IPS DF 4.7 (cell line): ENCODE measurements around the gene MAD1L1.

ENCODE experiments used
- DNase-seq: peaks from one replicate; pipeline ENCODE4 v3.0.0-alpha.2; 2013; ENCODE audit warnings: low spot score; ENCODE audit errors: extremely low read depth

The MAD1L1 gene

GRCh38 chr7:2090526-2091520, 141.9 kb downstream of the MAD1L1 start:
- DNase-seq: no peak

GRCh38 chr7:2088801-2089200, 143.9 kb downstream of the MAD1L1 start:
- no peak for DNase-seq

GRCh38 chr7:2087744-2088143, 145.0 kb downstream of the MAD1L1 start:
- no peak for DNase-seq

- DNase-seq: no peak
Measured at GRCh38 chr7:2086229-2086628, 146.5 kb downstream of the MAD1L1 start.

- DNase-seq: no peak
Measured at GRCh38 chr7:2085804-2086203, 146.9 kb downstream of the MAD1L1 start.

GRCh38 chr7:2084781-2085505, 147.8 kb downstream of the MAD1L1 start:
- DNase-seq: no peak

GRCh38 chr7:2084331-2084730, 148.4 kb downstream of the MAD1L1 start:
- no peak for DNase-seq

- no peak for DNase-seq
Measured at GRCh38 chr7:2083362-2083761, 149.4 kb downstream of the MAD1L1 start.

GRCh38 chr7:2082139-2082998, 150.4 kb downstream of the MAD1L1 start:
- no peak for DNase-seq

- DNase-seq: no peak
Measured at GRCh38 chr7:2081526-2082135, 151.1 kb downstream of the MAD1L1 start.

- DNase-seq: no peak
Measured at GRCh38 chr7:2080477-2080876, 152.3 kb downstream of the MAD1L1 start.

GRCh38 chr7:2080060-2080387, 152.7 kb downstream of the MAD1L1 start:
- no peak for DNase-seq

GRCh38 chr7:2079332-2080059, 153.2 kb downstream of the MAD1L1 start:
- no peak for DNase-seq

- no peak for DNase-seq
Measured at GRCh38 chr7:2078899-2079298, 153.8 kb downstream of the MAD1L1 start.

GRCh38 chr7:2076649-2077064, 156.1 kb downstream of the MAD1L1 start:
- no peak for DNase-seq

- no peak for DNase-seq
Measured at GRCh38 chr7:2075811-2076210, 156.9 kb downstream of the MAD1L1 start.

GRCh38 chr7:2074691-2075090, 158.1 kb downstream of the MAD1L1 start:
- no peak for DNase-seq

GRCh38 chr7:2072798-2073197, 159.9 kb downstream of the MAD1L1 start:
- DNase-seq: no peak

- DNase-seq: no peak
Measured at GRCh38 chr7:2072042-2072441, 160.7 kb downstream of the MAD1L1 start.

- DNase-seq: no peak
Measured at GRCh38 chr7:2071133-2071832, 161.5 kb downstream of the MAD1L1 start.
